Endothelial cell of umbilical vein (primary cell): Measurements from ENCODE around the gene STK32C. TPM values are rescaled to one million over a fixed set of nuclear protein-coding genes. Genes with fewer than 3 reads are reported as not detected.

Experiments used
- BruUV-seq: library from RNA; stranded (reverse); fragments of 400-500 nt; replicated peaks from 2 replicates; lab custom pipeline; 2021; lab: Mats Ljungman, UMichigan
- CTCF ChIA-PET: fragments of 300-600, 350-600 bp; sonication (Branson Sonifier 250); formaldehyde crosslinking; loops from one replicate; lab custom pipeline; 2021; ENCODE audit warnings: antibody characterized with exemption, inconsistent platforms; lab: Charles Lee
- POLR2A ChIA-PET: fragments of 300-600, 350-600 bp; sonication (Branson Sonifier 250); formaldehyde crosslinking; loops from one replicate; lab custom pipeline; 2021; ENCODE audit warnings: antibody characterized with exemption, inconsistent platforms; lab: Charles Lee
- DNase-seq: peaks from one replicate; pipeline ENCODE4 v3.0.0-alpha.2; 2011; ENCODE audit warnings: low read depth, low spot score
- FAIRE-seq: peaks from 2 replicates; lab custom pipeline; 2011; peaks lifted over from hg19 to GRCh38; lab: Jason Lieb, UNC
- H2AFZ ChIP-seq: 2 replicates; pipeline ENCODE4 v1.6.0; 2012; ENCODE audit warnings: low read depth, low read length, control low read depth, inconsistent platforms
- H3K27ac ChIP-seq: 2 replicates; pipeline ENCODE4 v1.5.1; 2011; ENCODE audit warnings: low read depth, mild to moderate bottlenecking, control low read depth, low read length, moderate library complexity; ENCODE audit not compliant: insufficient read depth
- H3K27me3 ChIP-seq, 2 experiments: 2 replicates each; pipeline versions ENCODE4 v1.6.0 to v1.6.1; 2011; ENCODE audit warnings: low read length in 2 of 2, mixed read lengths in 1 of 2; ENCODE audit not compliant: control insufficient read depth in 2 of 2, insufficient read depth in 2 of 2
- H3K36me3 ChIP-seq, 2 experiments: 2 replicates in 1 of 2; 3 replicates in 1 of 2; pipeline ENCODE4 v1.5.1; 2011; ENCODE audit warnings: low read length in 2 of 2, mild to moderate bottlenecking in 1 of 2, moderate library complexity in 1 of 2; ENCODE audit not compliant: control insufficient read depth in 2 of 2, insufficient read depth in 2 of 2; ENCODE audit errors: extremely low read depth in 1 of 2
- H3K4me1 ChIP-seq: 3 replicates; pipeline ENCODE4 v1.5.1; 2011; ENCODE audit warnings: mild to moderate bottlenecking, low read length; ENCODE audit not compliant: control insufficient read depth, insufficient read depth; ENCODE audit errors: extremely low read depth
- H3K4me2 ChIP-seq: 2 replicates; pipeline ENCODE4 v1.6.1; 2011; ENCODE audit warnings: low read length, control low read depth, mixed read lengths; ENCODE audit not compliant: insufficient read depth
- H3K4me3 ChIP-seq, 3 experiments: fragments of 200-600 bp in 1 of 3; sonication (generic), shearing (Covaris generic) in 1 of 3; replicated peaks in 1 of 3; 2 replicates each; pipeline ENCODE4 v1.5.1; 2011 to 2016; ENCODE audit warnings: control low read depth in 3 of 3, low read length in 3 of 3, mild to moderate bottlenecking in 2 of 3, inconsistent platforms in 1 of 3, low read depth in 1 of 3, moderate library complexity in 1 of 3; ENCODE audit not compliant: insufficient read depth in 1 of 3
- H3K79me2 ChIP-seq: 2 replicates; pipeline ENCODE4 v1.6.0; 2012; ENCODE audit warnings: low read length, inconsistent platforms; ENCODE audit not compliant: control insufficient read depth, insufficient read depth
- H3K9ac ChIP-seq: replicated peaks from 2 replicates; pipeline ENCODE3; 2011; ENCODE audit warnings: low read length, control low read depth; ENCODE audit not compliant: insufficient read depth; ENCODE audit errors: extremely low read depth
- H3K9me1 ChIP-seq: replicated peaks from 3 replicates; pipeline ENCODE4 v1.6.0; 2011; ENCODE audit warnings: mild to moderate bottlenecking, low read length; ENCODE audit not compliant: control insufficient read depth, insufficient read depth; ENCODE audit errors: extremely low read depth
- H3K9me3 ChIP-seq: replicated peaks from 2 replicates; pipeline ENCODE4 v1.5.1; 2012; ENCODE audit warnings: low read length, inconsistent platforms; ENCODE audit not compliant: control insufficient read depth, insufficient read depth
- H4K20me1 ChIP-seq: replicated peaks from 2 replicates; pipeline ENCODE3; 2011; ENCODE audit warnings: mild to moderate bottlenecking, low read length; ENCODE audit not compliant: control insufficient read depth, insufficient read depth; ENCODE audit errors: extremely low read depth
- CTCF ChIP-seq, 2 donors: IDR thresholded peaks; 1 replicate in 1 of 2; 2 replicates in 1 of 2; pipeline ENCODE4 v1.5.1; 2011; ENCODE audit warnings: low read length in 2 of 2, mild to moderate bottlenecking in 2 of 2, moderate library complexity in 2 of 2, control low read depth in 1 of 2, inconsistent platforms in 1 of 2, low read depth in 1 of 2; ENCODE audit not compliant: insufficient read depth in 1 of 2; ENCODE audit errors: extremely low read depth in 1 of 2
- EZH2 ChIP-seq: IDR thresholded peaks from 2 replicates; pipeline ENCODE4 v1.6.1; 2012; ENCODE audit warnings: borderline replicate concordance, low read depth, mild to moderate bottlenecking, moderate library complexity, low read length, inconsistent platforms; ENCODE audit not compliant: severe bottlenecking
- FOS ChIP-seq: IDR thresholded peaks from 2 replicates; pipeline ENCODE4 v1.6.1; 2011; ENCODE audit warnings: mild to moderate bottlenecking, low read length, moderate library complexity, borderline replicate concordance; ENCODE audit not compliant: insufficient read depth
- GATA2 ChIP-seq: IDR thresholded peaks from 2 replicates; pipeline ENCODE4 v1.7.0; 2011; ENCODE audit warnings: low read depth, mild to moderate bottlenecking, moderate library complexity, mixed read lengths, low read length; ENCODE audit not compliant: insufficient read length, insufficient read depth
- JUN ChIP-seq: IDR thresholded peaks from 2 replicates; pipeline ENCODE4 v1.6.1; 2011; ENCODE audit warnings: borderline replicate concordance, low read depth; ENCODE audit not compliant: insufficient read length, insufficient read depth
- MAX ChIP-seq: IDR thresholded peaks from 2 replicates; pipeline ENCODE4 v1.6.1; 2011; ENCODE audit not compliant: insufficient read depth, insufficient read length
- MYC ChIP-seq: IDR thresholded peaks from one replicate; pipeline ENCODE4 v1.6.1; 2011; ENCODE audit warnings: mild to moderate bottlenecking, low read depth, low read length
- POLR2A ChIP-seq: IDR thresholded peaks from 2 replicates; pipeline ENCODE4 v1.6.1; 2012; ENCODE audit warnings: low read depth, mild to moderate bottlenecking, control low read depth, low read length
- POLR2AphosphoS5 ChIP-seq: IDR thresholded peaks from 2 replicates; pipeline ENCODE4 v1.6.1; 2012; ENCODE audit warnings: low read depth, mild to moderate bottlenecking, control low read depth, low read length, moderate library complexity; ENCODE audit not compliant: insufficient read depth
- dilution Hi-C: fragments of 300-500 bp; cut with MboI; formaldehyde crosslinking; loops from one replicate; pipeline ENCODE4 v1.15.0; 2019; ENCODE audit warnings: low sequenced_read_pairs; ENCODE audit not compliant: extremely low pct_ligation_motif_present
- intact Hi-C: fragments of 100-400 bp; cut with micrococcal nuclease; formaldehyde crosslinking; loops from one replicate; pipeline ENCODE4 v1.10.0; 2022
- polyA plus RNA-seq, 4 experiments: library from polyadenylated mRNA; depleted of rRNA in 3 of 4; stranded (reverse) in 3 of 4; unstranded in 1 of 4; fragments of >200 nt; gene quantifications; 2 replicates each; pipeline versions ENCODE4 v1.2.1 to v1.2.3, GENCODE V29; 2011 to 2012; ENCODE audit warnings: missing spikeins in 1 of 4
- total RNA-seq: library from RNA; stranded (reverse); gene quantifications from 2 replicates; pipeline ENCODE4 v1.2.3, GENCODE V29; 2021

The STK32C gene
- total and polyA plus RNA-seq, 2 donors (not counting 3 experiments of a cell fraction or from before 2014, with no cell fraction given), result 5.4 to 14.1 TPM

DNA sequence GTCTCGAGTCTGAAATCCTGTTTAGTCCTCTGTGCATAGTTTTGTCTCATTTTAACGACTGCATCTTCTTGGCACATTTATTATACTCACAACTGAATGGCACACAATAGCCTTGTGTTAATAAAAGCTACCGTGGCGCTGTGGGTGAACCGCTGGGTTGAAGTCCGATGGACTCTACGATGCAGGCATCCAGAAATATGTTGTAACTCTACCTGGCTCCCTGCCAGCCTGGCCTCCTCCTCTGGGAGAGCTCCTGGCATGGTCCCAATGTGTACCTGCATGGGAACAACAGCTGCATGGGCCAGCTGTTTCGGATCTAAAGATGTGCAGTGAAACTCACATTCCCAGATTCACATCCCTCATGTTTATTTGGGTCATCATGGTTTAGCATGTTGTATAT is 124.7 kb downstream of the STK32C start:
- TF ChIP-seq FOS (no peak), GATA2 (no peak), EZH2 (no peak), MYC (no peak), POLR2AphosphoS5 (no peak), JUN (no peak), CTCF (IDR thresholded peaks at IDR 0.05; ENCODE audit: extremely low read depth in 1 of 2, insufficient read depth in 1 of 2, low read depth in 1 of 2, low read length in 2 of 2) (no peak), MAX (no peak), POLR2A (no peak)
- no peak overlapping the region for H3K9ac ChIP-seq
- no peaks in the 10 kb centered on the region for H3K79me2 ChIP-seq
- ChIA-PET POLR2A (no interaction called here), CTCF (no interaction called here)
- H3K9me1 ChIP-seq, result no peaks in the 10 kb centered on the region
- H3K4me3 ChIP-seq, result no peak overlapping the region
- intact Hi-C loops (no loop called here), dilution Hi-C loops (no loop called here)
- H2AFZ ChIP-seq, result no peak overlapping the region
- H3K9me3 ChIP-seq, result no peaks in the 10 kb centered on the region
- no peak overlapping the region for H3K27ac ChIP-seq
- H3K4me1 ChIP-seq, result no peaks in the 10 kb centered on the region
- H3K36me3 ChIP-seq, result no peaks in the 10 kb centered on the region
- DNase-seq, result no peak
- no peak for FAIRE-seq
- peaks cover 12 to 21% of the 10 kb centered on the region in 2 experiments for H3K27me3 ChIP-seq
- no peak overlapping the region for H3K4me2 ChIP-seq
- BruUV-seq, result no TSS peak
- no peaks in the 10 kb centered on the region for H4K20me1 ChIP-seq
